SW480 (cell line): Measurements from ENCODE around the gene CDC14C.

Experiments used
- DNase-seq: peaks from one replicate; pipeline ENCODE4 v3.0.0-alpha.2; 2016; ENCODE audit warnings: low spot score

The CDC14C gene

GRCh38 chr7:48976253-48976652 is 51.9 kb downstream of the CDC14C start:
- no peak for DNase-seq

GRCh38 chr7:48976850-48977249 is 52.5 kb downstream of the CDC14C start:
- no peak for DNase-seq
